Measurements from ENCODE around the gene LIMD2.

Gene LIMD2

DNA sequence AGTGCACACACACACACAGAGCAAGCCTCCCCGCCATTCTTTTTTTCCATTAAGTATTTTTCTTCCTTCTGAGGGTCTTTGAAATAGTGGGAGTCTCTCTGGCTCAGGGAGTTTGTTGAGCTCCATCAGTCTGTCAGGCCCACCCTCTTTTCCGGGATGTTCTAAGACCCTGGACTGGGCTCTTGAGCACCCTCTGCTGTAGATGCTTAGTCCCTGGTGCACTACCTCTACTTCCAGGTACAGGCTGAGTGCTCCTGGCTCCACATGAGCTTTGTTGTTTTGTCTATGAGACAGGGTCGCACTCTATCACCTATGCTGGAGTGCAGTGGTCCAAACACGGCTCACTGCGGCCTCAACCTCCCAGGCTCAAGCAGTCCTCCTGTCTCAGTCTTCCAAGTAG is 20.7 kb downstream of the LIMD2 start:
- no peak for DNase-seq

DNA sequence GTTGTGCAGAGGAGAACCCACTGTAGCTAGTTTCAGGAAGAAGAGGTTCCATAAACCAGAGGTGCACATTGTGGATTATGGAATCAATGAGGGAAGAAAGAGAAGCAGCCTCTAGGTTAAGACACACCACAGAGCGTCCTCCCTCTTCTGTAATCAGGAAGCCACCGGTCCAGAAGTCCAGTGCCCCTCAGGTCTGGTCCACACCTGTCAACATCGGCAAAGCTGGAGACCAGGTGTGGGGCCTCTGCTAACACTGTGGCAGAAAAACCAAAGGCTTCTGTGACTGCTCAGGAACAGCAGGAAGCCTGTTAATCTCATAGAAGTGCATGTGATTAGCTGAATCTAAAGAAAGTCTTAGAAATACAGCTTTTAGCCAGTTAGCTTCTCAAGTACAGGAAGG is 23.3 kb downstream of the LIMD2 start:
- DNase-seq, result no peak

- no peak for DNase-seq
These were observed 24.0 kb downstream of the LIMD2 start for GRCh38 chr17:63675607-63676546.

- no peak for DNase-seq
These were observed 24.7 kb downstream of the LIMD2 start for GRCh38 chr17:63675231-63675606.

GRCh38 chr17:63672856-63673255 is 27.1 kb downstream of the LIMD2 start:
- no peak for DNase-seq

- no peak for DNase-seq
These were observed 34.3 kb downstream of the LIMD2 start for GRCh38 chr17:63665527-63666214.

- DNase-seq, result no peak
These were observed 40.1 kb downstream of the LIMD2 start for GRCh38 chr17:63659850-63660249.

DNA sequence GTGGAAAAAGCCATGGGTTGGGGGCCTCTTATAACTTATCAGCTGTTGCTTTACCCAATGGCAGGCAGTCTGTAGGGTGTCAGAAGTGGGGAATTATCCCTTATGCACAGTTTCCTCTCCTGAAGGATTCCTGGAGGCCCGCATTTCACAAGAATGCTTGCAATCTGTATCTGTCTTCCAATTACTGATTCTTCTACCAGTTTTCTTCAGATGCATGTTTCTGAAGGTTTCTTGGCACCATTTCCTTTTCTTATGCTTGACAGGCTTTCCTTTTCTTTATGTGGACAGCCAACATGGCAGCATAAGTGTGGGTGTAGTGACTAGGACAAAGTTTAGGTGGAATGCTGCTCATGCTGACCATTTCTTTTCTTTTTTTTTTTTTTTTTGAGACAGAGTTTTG is 41.6 kb downstream of the LIMD2 start:
- no peak for DNase-seq

- no peak for DNase-seq
These were observed 42.1 kb downstream of the LIMD2 start for GRCh38 chr17:63657786-63658185.

DNA sequence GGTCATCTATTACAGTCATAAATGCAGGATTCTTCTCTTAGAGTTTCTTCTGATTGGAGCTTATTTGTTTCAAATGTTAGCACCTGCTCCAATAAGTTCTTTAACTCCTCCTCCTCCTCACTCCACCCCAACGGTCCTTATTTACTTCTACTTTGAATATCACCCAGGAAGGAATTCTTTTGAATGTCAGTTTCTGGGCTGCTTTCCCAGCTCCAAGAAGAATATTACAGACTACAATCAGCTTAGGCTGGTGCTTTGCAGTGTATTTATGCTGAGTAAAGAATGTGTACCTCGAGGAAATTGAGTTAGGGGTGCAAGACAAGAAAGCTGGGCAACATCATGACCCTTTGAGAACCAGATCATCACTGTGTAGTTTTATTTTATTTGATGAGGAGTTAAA is 46.9 kb downstream of the LIMD2 start:
- no peak for DNase-seq

- no peak for DNase-seq
These were observed 47.8 kb downstream of the LIMD2 start for GRCh38 chr17:63652106-63652505.

DNA sequence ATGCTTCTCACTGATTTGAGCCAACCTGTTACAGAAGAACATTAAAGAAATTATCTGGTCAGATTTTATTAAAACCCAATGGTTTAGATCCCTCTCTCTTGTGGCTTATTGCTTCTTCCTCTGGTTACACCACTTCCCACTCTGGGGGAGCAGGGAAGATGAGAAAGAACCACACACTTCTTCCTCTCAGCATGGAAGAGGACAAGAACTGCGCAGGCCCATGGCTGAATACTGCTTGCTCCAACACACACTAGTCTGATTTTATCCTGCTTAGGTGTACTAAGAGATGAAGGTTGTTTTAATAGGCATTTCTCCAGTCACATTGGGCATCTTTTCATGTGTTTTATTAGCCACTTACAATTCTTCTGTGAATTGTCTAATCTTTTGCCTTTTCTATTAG is 50.1 kb downstream of the LIMD2 start:
- no peak for DNase-seq

GRCh38 chr17:63647936-63648335 is 52.0 kb downstream of the LIMD2 start:
- DNase-seq, result no peak

GRCh38 chr17:63647065-63647725 is 52.7 kb downstream of the LIMD2 start:
- DNase-seq, result no peak

GRCh38 chr17:63646488-63646806 is 53.5 kb downstream of the LIMD2 start:
- no peak for DNase-seq
